RCC 7860 (cell line): Measurements from ENCODE around the gene CD74.

ENCODE experiments used
- DNase-seq: peaks from one replicate; pipeline ENCODE4 v3.0.0-alpha.2; 2015; ENCODE audit warnings: low spot score
- FAIRE-seq: peaks from 2 replicates; lab custom pipeline; 2012; peaks lifted over from hg19 to GRCh38; lab: Jason Lieb, UNC

The CD74 gene

GRCh38 chr5:150397782-150398721, 14.7 kb downstream of the CD74 start:
- FAIRE-seq (no peak), DNase-seq (no peak)

- FAIRE-seq = no peak
- no peak for DNase-seq
Observed at GRCh38 chr5:150397146-150397781, 15.4 kb downstream of the CD74 start.

GRCh38 chr5:150396267-150396666, 16.4 kb downstream of the CD74 start:
- FAIRE-seq = no peak
- DNase-seq = no peak

GRCh38 chr5:150395688-150395975, 17.1 kb downstream of the CD74 start:
- DNase-seq (no peak), FAIRE-seq (no peak)

GRCh38 chr5:150394912-150395687, 17.6 kb downstream of the CD74 start:
- DNase-seq (no peak), FAIRE-seq (no peak)

GRCh38 chr5:150394131-150394530, 18.6 kb downstream of the CD74 start:
- no peak for FAIRE-seq
- DNase-seq = peak; percentile 52

GRCh38 chr5:150393096-150393645, 19.5 kb downstream of the CD74 start:
- DNase-seq = no peak
- no peak for FAIRE-seq

- DNase-seq (no peak), FAIRE-seq (no peak)
Observed at GRCh38 chr5:150392680-150393079, 20.0 kb downstream of the CD74 start.

- no peak for FAIRE-seq
Observed at GRCh38 chr5:150391986-150392385, 20.7 kb downstream of the CD74 start.

GRCh38 chr5:150391064-150391834, 21.5 kb downstream of the CD74 start:
- no peak for FAIRE-seq

More at GRCh38 chr5:150391986-150392385, 20.7 kb downstream of the CD74 start:
- no peak for DNase-seq

GRCh38 chr5:150389531-150390266, 23.0 kb downstream of the CD74 start:
- FAIRE-seq = no peak
- DNase-seq = no peak

More at GRCh38 chr5:150391064-150391834, 21.5 kb downstream of the CD74 start:
- no peak for DNase-seq

GRCh38 chr5:150386024-150386855, 26.5 kb downstream of the CD74 start:
- FAIRE-seq (no peak), DNase-seq (no peak)

- DNase-seq (no peak), FAIRE-seq (no peak)
Observed at GRCh38 chr5:150384701-150385100, 28.0 kb downstream of the CD74 start.

GRCh38 chr5:150377964-150378694, 34.6 kb downstream of the CD74 start:
- peak; percentile 55 for FAIRE-seq
- peak; percentile 78 for DNase-seq

- FAIRE-seq = no peak
Observed at GRCh38 chr5:150376799-150377771, 35.6 kb downstream of the CD74 start.

GRCh38 chr5:150374651-150375050, 38.1 kb downstream of the CD74 start:
- FAIRE-seq (no peak), DNase-seq (no peak)

More at GRCh38 chr5:150376799-150377771, 35.6 kb downstream of the CD74 start:
- no peak for DNase-seq

GRCh38 chr5:150372639-150373038, 40.1 kb downstream of the CD74 start:
- DNase-seq = no peak
- FAIRE-seq = no peak
